GM23338 (cell line): ENCODE data around the gene SERP2. TPM values are rescaled to one million over a fixed set of nuclear protein-coding genes. Genes with fewer than 3 reads are reported as not detected.

ENCODE experiments used
- polyA plus RNA-seq: library from polyadenylated mRNA; unstranded; fragments of >200 nt; fragmentation: Nextera tagmentation; extraction: Ambion mirVana; gene quantifications from 2 replicates; pipeline ENCODE4 v1.2.1, GENCODE V29; 2016
- total RNA-seq: library from RNA; depleted of rRNA; stranded (reverse); fragments of >200 nt; shearing (Covaris generic); gene quantifications from 2 replicates; pipeline ENCODE4 v1.2.3, GENCODE V29; 2014; rRNA removed

The SERP2 gene
- total and polyA plus RNA-seq, 2 experiments from 2014 or later: 0.59 to 3.4 TPM

Other genes starting within 250 kb of the SERP2 start
- gene TSC22D1, start 202.5 kb downstream of the SERP2 start, total RNA-seq: 101 and 114 TPM in 2 replicates
- 50.5 and 58.5 TPM in 2 replicates for gene TSC22D1, start 202.5 kb downstream of the SERP2 start, polyA plus RNA-seq